AG20443 (cell line): ENCODE data around the gene PSAPL1.
A peak's percentile ranks its signal among the peaks of the same experiment; 100 is the strongest.

Source experiments
- DNase-seq: peaks from one replicate; pipeline ENCODE4 v3.0.0; 2012; ENCODE audit warnings: low spot score, mixed read lengths

PSAPL1 gene

GRCh38 chr4:7381890-7382633 is 52.7 kb downstream of the PSAPL1 start:
- no peak for DNase-seq

DNA sequence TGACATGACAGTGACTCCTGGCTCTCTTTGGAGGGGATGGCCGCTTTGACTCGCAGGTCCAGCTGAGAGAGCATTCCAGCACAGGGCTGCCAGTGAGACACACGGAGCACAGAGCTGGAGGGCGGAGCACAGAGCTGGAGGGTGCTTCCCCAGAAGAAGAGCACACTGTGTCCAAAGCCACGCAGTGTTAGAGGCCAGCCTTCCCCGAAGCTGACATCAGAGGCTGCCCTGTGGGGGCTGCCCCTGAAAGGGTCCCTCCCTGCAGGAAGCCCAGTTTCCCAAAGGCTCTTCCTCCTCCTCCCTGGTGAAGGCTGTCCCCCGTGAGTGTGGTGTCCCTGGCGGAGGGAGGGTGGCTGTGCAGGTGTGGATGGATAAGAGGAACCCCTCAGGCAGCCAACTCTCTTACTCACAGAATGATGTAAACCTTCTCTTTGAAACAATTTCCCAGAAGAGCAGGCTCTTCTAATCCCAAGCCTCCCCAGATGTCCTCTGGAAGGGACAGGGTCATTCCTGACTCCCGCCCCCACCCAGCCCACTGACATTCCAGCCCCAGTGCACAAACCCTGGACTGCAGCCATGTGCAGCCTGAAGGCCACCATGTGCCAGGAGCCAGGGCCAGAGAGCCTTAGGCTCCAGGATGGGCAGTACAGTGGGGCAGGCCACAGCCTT is 53.4 kb downstream of the PSAPL1 start:
- DNase-seq: peak; percentile 59
